ENCODE data around the gene PTGS2.

GRCh38 chr1:186626356-186626932, 53.8 kb downstream of the PTGS2 start:
- TF ChIP-seq EZH2 (IDR thresholded peaks at IDR 0.05; ENCODE audit: borderline replicate concordance) (no peak), CTCF (IDR thresholded peaks at IDR 0.05; ENCODE audit: poor library complexity) (no peak), EZH2phosphoT487 (IDR thresholded peaks at IDR 0.05; ENCODE audit: low read depth, severe bottlenecking, unreplicated experiment) (no peak)
